Activated CD4-positive, alpha-beta T cell treated with anti-CD3 and anti-CD28 coated beads, Interleukin-2, Interleukin-4, amounts not matched to agents 100 ng/mL and 50 ng/mL, durations not matched to agents 16 hours and 8 hours (primary cell): ENCODE measurements around the gene TUBA4A.
A peak's percentile ranks its signal among the peaks of the same experiment; 100 is the strongest.
"Not testable (repeated sequence)": the region's sequence is repeated elsewhere in the genome, so short reads cannot be mapped to it uniquely, and the experiment has no call there.

Experiments used
- DNase-seq: peaks from one replicate; pipeline ENCODE4 v3.0.0-alpha.2; 2020; ENCODE audit warnings: low spot score

Gene TUBA4A

GRCh38 chr2:219210886-219211362, 42.8 kb downstream of the TUBA4A start:
- DNase-seq = no peak

GRCh38 chr2:219210196-219210885, 43.4 kb downstream of the TUBA4A start:
- no peak for DNase-seq

GRCh38 chr2:219209236-219210195, 44.2 kb downstream of the TUBA4A start:
- DNase-seq = no peak

GRCh38 chr2:219207884-219208740, 45.6 kb downstream of the TUBA4A start:
- no peak for DNase-seq

- no peak for DNase-seq
Observed at GRCh38 chr2:219207134-219207883, 46.4 kb downstream of the TUBA4A start.

- DNase-seq = peak; percentile 93
Observed at GRCh38 chr2:219206328-219207133, 47.2 kb downstream of the TUBA4A start, which contains the start of gene ZFAND2B. ZFAND2B (plus strand) TSS chr2:219206782; CDS start chr2:219206988, 206 bp downstream.

- no peak for DNase-seq
Observed at GRCh38 chr2:219205981-219206327, 47.8 kb downstream of the TUBA4A start.

GRCh38 chr2:219205165-219205538, 48.6 kb downstream of the TUBA4A start:
- DNase-seq = no peak

- DNase-seq = no peak
Observed at GRCh38 chr2:219204425-219205164, 49.1 kb downstream of the TUBA4A start.

- DNase-seq = not testable (repeated sequence)
Observed at GRCh38 chr2:219201331-219201730, 52.4 kb downstream of the TUBA4A start.

- DNase-seq = not testable (repeated sequence)
Observed at GRCh38 chr2:219200502-219201326, 53.0 kb downstream of the TUBA4A start.
